ENCODE measurements around the gene PKNOX2.

GRCh38 chr11:125188021-125188420 is 23.5 kb downstream of the PKNOX2 start:
- no peak for TF ChIP-seq POLR2A (IDR thresholded peaks at IDR 0.05)
- TF ChIP-seq, protein P1, sequence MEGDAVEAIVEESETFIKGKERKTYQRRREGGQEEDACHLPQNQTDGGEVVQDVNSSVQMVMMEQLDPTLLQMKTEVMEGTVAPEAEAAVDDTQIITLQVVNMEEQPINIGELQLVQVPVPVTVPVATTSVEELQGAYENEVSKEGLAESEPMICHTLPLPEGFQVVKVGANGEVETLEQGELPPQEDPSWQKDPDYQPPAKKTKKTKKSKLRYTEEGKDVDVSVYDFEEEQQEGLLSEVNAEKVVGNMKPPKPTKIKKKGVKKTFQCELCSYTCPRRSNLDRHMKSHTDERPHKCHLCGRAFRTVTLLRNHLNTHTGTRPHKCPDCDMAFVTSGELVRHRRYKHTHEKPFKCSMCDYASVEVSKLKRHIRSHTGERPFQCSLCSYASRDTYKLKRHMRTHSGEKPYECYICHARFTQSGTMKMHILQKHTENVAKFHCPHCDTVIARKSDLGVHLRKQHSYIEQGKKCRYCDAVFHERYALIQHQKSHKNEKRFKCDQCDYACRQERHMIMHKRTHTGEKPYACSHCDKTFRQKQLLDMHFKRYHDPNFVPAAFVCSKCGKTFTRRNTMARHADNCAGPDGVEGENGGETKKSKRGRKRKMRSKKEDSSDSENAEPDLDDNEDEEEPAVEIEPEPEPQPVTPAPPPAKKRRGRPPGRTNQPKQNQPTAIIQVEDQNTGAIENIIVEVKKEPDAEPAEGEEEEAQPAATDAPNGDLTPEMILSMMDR (IDR thresholded peaks at IDR 0.05) = no peak

Data from suprapubic skin (tissue), 3 donors.